HCT116 (cell line): ENCODE results near the gene CD99. TPM values are rescaled to one million over a fixed set of nuclear protein-coding genes. Genes with fewer than 3 reads are reported as not detected.

ENCODE experiments used
- ATAC-seq: fragments of 200-7000 bp; cut with Tn5 transposase; 2 replicates; pipeline ENCODE4 v1.9.1; 2020; ENCODE audit warnings: mild to moderate bottlenecking, moderate library complexity
- BruUV-seq: library from RNA; stranded (reverse); fragments of 400-500 nt; replicated peaks from 2 replicates; lab custom pipeline; 2021; lab: Mats Ljungman, UMichigan
- CTCF ChIA-PET: fragments of 300-600 bp; sonication (Branson Sonifier 250); formaldehyde crosslinking; loops from one replicate; lab custom pipeline; 2021; ENCODE audit warnings: antibody characterized with exemption; lab: Charles Lee
- POLR2A ChIA-PET: fragments of 300-600, 350-600 bp; sonication (Branson Sonifier 250); formaldehyde crosslinking; loops from one replicate; lab custom pipeline; 2021; ENCODE audit warnings: antibody characterized with exemption; lab: Charles Lee
- RAD21 ChIA-PET, 2 experiments: fragments of 300-600 bp; sonication (Branson Sonifier 250); formaldehyde crosslinking; loops; one replicate each; lab custom pipeline; 2023; ENCODE audit warnings: low total read pairs in 2 of 2; ENCODE audit not compliant: uncharacterized antibody in 2 of 2, unreplicated experiment in 2 of 2, low non-redundant PET in 1 of 2; lab: Charles Lee
- DNase-seq: peaks from one replicate; pipeline ENCODE4 v3.0.0-alpha.2; 2010; ENCODE audit warnings: low read depth, low spot score
- H2AFZ ChIP-seq: fragments of 200-600 bp; shearing (Covaris generic), sonication (generic); 2 replicates; pipeline ENCODE4 v1.6.1; 2017; ENCODE audit warnings: low read depth, mixed run types, mixed read lengths, antibody characterized with exemption, low read length; ENCODE audit not compliant: poor library complexity, severe bottlenecking
- H3K27ac ChIP-seq: 2 replicates; pipeline ENCODE4 v1.5.1; 2012; ENCODE audit warnings: low read depth, low read length
- H3K27me3 ChIP-seq: fragments of 200-600 bp; sonication (generic); 2 replicates; pipeline ENCODE4 v1.6.1; 2016; ENCODE audit warnings: mixed run types, low read length, mixed read lengths; ENCODE audit not compliant: insufficient read depth
- H3K36me3 ChIP-seq, 2 experiments: fragments of 200-500 bp in 1 of 2; fragments of 200-600 bp in 1 of 2; sonication (Bioruptor generic) in 1 of 2; sonication (generic) in 1 of 2; 2 replicates each; pipeline versions ENCODE4 v1.5.1 to v1.6.1; 2014 to 2016; ENCODE audit warnings: low read length in 2 of 2, inconsistent platforms in 1 of 2, mixed read lengths in 1 of 2, mixed run types in 1 of 2; ENCODE audit not compliant: insufficient read depth in 2 of 2, control insufficient read depth in 1 of 2
- H3K4me1 ChIP-seq, 2 experiments: fragments of 200-600 bp in 1 of 2; sonication (generic) in 1 of 2; 2 replicates each; pipeline versions ENCODE4 v1.5.1 to v1.6.1; 2012 to 2017; ENCODE audit warnings: low read length in 2 of 2, inconsistent platforms in 1 of 2, mild to moderate bottlenecking in 1 of 2, mixed read lengths in 1 of 2, mixed run types in 1 of 2, moderate library complexity in 1 of 2; ENCODE audit not compliant: insufficient read depth in 2 of 2, control insufficient read depth in 1 of 2
- H3K4me2 ChIP-seq: fragments of 200-600 bp; sonication (generic); 2 replicates; pipeline ENCODE4 v1.6.1; 2017; ENCODE audit warnings: mixed run types, low read length, mixed read lengths
- H3K4me3 ChIP-seq, 2 experiments: fragments of 200-600 bp in 1 of 2; sonication (generic) in 1 of 2; replicated peaks in 1 of 2; 2 replicates each; pipeline ENCODE4 v1.5.1; 2011 to 2016; ENCODE audit warnings: low read length in 2 of 2, control low read depth in 1 of 2, low read depth in 1 of 2, mild to moderate bottlenecking in 1 of 2, mixed read lengths in 1 of 2, mixed run types in 1 of 2
- H3K79me2 ChIP-seq: fragments of 200-600 bp; sonication (generic); 2 replicates; pipeline ENCODE4 v1.6.1; 2017; ENCODE audit warnings: mild to moderate bottlenecking, mixed run types, low read length, moderate library complexity, mixed read lengths; ENCODE audit not compliant: insufficient read depth
- H3K9ac ChIP-seq: fragments of 200-600 bp; sonication (generic); 2 replicates; pipeline ENCODE4 v1.6.1; 2016; ENCODE audit warnings: low read length, mixed read lengths
- H3K9me2 ChIP-seq: fragments of 200-600 bp; sonication (generic), shearing (Covaris generic); 2 replicates; pipeline ENCODE4 v1.6.1; 2017; ENCODE audit warnings: mixed run types, mild to moderate bottlenecking, moderate library complexity; ENCODE audit not compliant: insufficient read depth
- H3K9me3 ChIP-seq, 2 experiments: fragments of 200-500 bp in 1 of 2; fragments of 200-600 bp in 1 of 2; sonication (Bioruptor generic) in 1 of 2; sonication (generic) in 1 of 2; 2 replicates each; pipeline ENCODE4 v1.6.1; 2014 to 2017; ENCODE audit warnings: low read length in 2 of 2, mixed read lengths in 2 of 2, inconsistent platforms in 1 of 2, low read depth in 1 of 2, mild to moderate bottlenecking in 1 of 2, mixed run types in 1 of 2, moderate library complexity in 1 of 2; ENCODE audit not compliant: control insufficient read depth in 1 of 2, insufficient read depth in 1 of 2
- H4K20me1 ChIP-seq: fragments of 200-600 bp; sonication (generic), shearing (Covaris generic); 2 replicates; pipeline ENCODE4 v1.6.1; 2017; ENCODE audit warnings: mixed run types, mild to moderate bottlenecking, moderate library complexity; ENCODE audit not compliant: insufficient read depth
- CBX3 ChIP-seq: IDR thresholded peaks from 2 replicates; pipeline ENCODE4 v1.6.1; 2012; ENCODE audit warnings: low read depth
- CEBPB ChIP-seq: IDR thresholded peaks from 2 replicates; pipeline ENCODE4 v1.6.1; 2012; ENCODE audit warnings: low read depth
- EGR1 ChIP-seq: IDR thresholded peaks from 2 replicates; pipeline ENCODE4 v1.6.1; 2012; ENCODE audit warnings: low read depth
- EZH2phosphoT487 ChIP-seq: fragments of 200-600 bp; IDR thresholded peaks from 2 replicates; pipeline ENCODE4 v1.6.1; 2018; ENCODE audit warnings: antibody characterized with exemption, borderline replicate concordance
- FOSL1 ChIP-seq: IDR thresholded peaks from 2 replicates; pipeline ENCODE4 v1.6.1; 2012; ENCODE audit warnings: low read depth
- JUND ChIP-seq: IDR thresholded peaks from 2 replicates; pipeline ENCODE4 v1.6.1; 2012
- POLR2A ChIP-seq: IDR thresholded peaks from 2 replicates; pipeline ENCODE4 v1.7.0; 2011; ENCODE audit warnings: borderline replicate concordance; ENCODE audit not compliant: insufficient read depth, insufficient read length; ENCODE audit errors: extremely low read depth
- RAD21 ChIP-seq: IDR thresholded peaks from 2 replicates; pipeline ENCODE4 v1.6.1; 2012; ENCODE audit warnings: low read depth, mild to moderate bottlenecking
- SIN3A ChIP-seq: IDR thresholded peaks from 2 replicates; pipeline ENCODE4 v1.6.1; 2012; ENCODE audit warnings: low read depth
- SP1 ChIP-seq: IDR thresholded peaks from 2 replicates; pipeline ENCODE4 v1.6.1; 2012; ENCODE audit warnings: low read depth
- YY1 ChIP-seq: IDR thresholded peaks from 2 replicates; pipeline ENCODE4 v1.6.1; 2011; ENCODE audit warnings: low read length, low read depth, moderate library complexity, mild to moderate bottlenecking; ENCODE audit not compliant: insufficient replicate concordance; ENCODE audit errors: extremely low read depth
- ZFX ChIP-seq: fragments of 450-650 bp; IDR thresholded peaks from 2 replicates; pipeline ENCODE4 v1.6.1; 2017
- ZNF274 ChIP-seq: fragments of 200-500 bp; sonication (Bioruptor generic); IDR thresholded peaks from 2 replicates; pipeline ENCODE4 v1.6.1; 2014; ENCODE audit warnings: mild to moderate bottlenecking, low read depth, low read length, inconsistent platforms
- intact Hi-C: fragments of 100-400 bp; cut with micrococcal nuclease; formaldehyde crosslinking; loops from 2 replicates; pipeline ENCODE4 v1.10.0; 2022
- total RNA-seq: library from RNA; stranded (reverse); gene quantifications from one replicate; pipeline ENCODE4 v1.2.1, GENCODE V29; 2021; ENCODE audit not compliant: unreplicated experiment
- TF ChIP-seq, protein P1 (sequence below): IDR thresholded peaks from 2 replicates; pipeline ENCODE4 v1.6.1; 2012
- TF ChIP-seq, protein P2 (sequence below): IDR thresholded peaks from 2 replicates; pipeline ENCODE4 v1.6.1; 2012
- TF ChIP-seq, protein P3 (sequence below): IDR thresholded peaks from 2 replicates; pipeline ENCODE4 v1.6.1; 2012; ENCODE audit warnings: low read depth
- TF ChIP-seq, protein P4 (sequence below): IDR thresholded peaks from 2 replicates; pipeline ENCODE4 v1.6.1; 2011; ENCODE audit warnings: mild to moderate bottlenecking, low read length, moderate library complexity; ENCODE audit not compliant: insufficient replicate concordance; ENCODE audit errors: extremely low read depth

The CD99 gene
- total RNA-seq, 1 experiment from 2014 or later = 59.6 TPM

DNA sequence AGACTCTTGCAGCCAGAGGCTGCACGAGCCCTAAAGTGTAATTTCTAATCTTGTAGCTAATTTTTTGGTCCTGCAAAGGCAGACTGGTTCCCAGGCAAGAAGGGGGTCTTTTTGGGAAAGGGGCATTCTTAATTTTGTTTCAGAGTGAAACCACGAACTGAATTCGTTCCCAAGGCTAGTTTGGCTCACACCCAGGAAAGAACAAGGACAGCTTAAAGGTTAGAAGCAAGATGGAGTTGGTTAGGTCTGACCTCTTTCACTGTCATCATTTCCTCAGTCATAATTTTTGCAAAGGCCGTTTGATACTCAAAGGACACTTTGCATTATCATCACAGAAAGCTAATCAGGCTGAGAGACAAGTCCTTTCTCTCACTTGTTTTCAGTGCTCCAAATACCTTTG is 91.7 kb downstream of the CD99 start:
- ChIA-PET CTCF (no interaction called here), POLR2A (no interaction called here), RAD21 (no interaction called here)
- no TSS peak for BruUV-seq
- no peak overlapping the region for H3K27ac ChIP-seq
- H3K4me2 ChIP-seq = no peak overlapping the region
- no peak for TF ChIP-seq ZNF274
- no peak for TF ChIP-seq ZFX
- H3K79me2 ChIP-seq = no peaks in the 10 kb centered on the region
- DNase-seq = no peak
- no peaks in the 10 kb centered on the region for H3K27me3 ChIP-seq
- H4K20me1 ChIP-seq = no peaks in the 10 kb centered on the region
- H3K9me2 ChIP-seq = no peaks in the 10 kb centered on the region
- H3K36me3 ChIP-seq = no peaks in the 10 kb centered on the region
- intact Hi-C loops = no loop called here
- no peak overlapping the region for H2AFZ ChIP-seq
- H3K9me3 ChIP-seq = no peaks in the 10 kb centered on the region
- no peak for ATAC-seq
- H3K4me3 ChIP-seq = no peak overlapping the region
- no peaks in the 10 kb centered on the region for H3K4me1 ChIP-seq
- no peak overlapping the region for H3K9ac ChIP-seq

DNA sequence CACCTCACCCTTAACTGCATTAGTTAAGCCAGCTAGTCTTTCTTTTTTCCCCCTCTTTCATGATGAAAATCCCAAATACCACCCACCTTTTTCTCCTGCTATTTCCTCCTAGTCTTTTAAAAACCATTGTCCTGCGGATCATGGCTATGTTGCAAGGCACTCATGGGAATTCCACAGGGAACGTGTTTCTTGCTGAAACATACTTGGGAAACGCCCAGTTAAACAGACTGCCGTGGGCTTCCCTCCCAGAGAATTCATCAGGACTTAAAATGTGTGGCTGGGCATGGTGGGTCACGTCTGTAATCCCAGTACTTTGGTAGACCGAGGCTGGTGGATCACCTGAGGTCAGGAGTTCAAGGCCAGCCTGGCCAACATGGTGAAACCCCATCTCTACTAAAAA is 92.9 kb downstream of the CD99 start:
- intact Hi-C loops = no loop called here
- POLR2A ChIA-PET = no interaction called here
- BruUV-seq = no TSS peak

More for the DNA sequence above, 92.9 kb downstream of the CD99 start:
- no peaks in the 10 kb centered on the region for H3K9me3 ChIP-seq
- TF ChIP-seq, protein P1, sequence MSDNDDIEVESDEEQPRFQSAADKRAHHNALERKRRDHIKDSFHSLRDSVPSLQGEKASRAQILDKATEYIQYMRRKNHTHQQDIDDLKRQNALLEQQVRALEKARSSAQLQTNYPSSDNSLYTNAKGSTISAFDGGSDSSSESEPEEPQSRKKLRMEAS = no peak
- TF ChIP-seq POLR2A (no peak), FOSL1 (no peak), JUND (no peak), EGR1 (no peak), SIN3A (no peak), SP1 (no peak), EZH2phosphoT487 (no peak), YY1 (no peak), CBX3 (no peak), RAD21 (no peak), ZFX (no peak), CEBPB (no peak)
- TF ChIP-seq, protein P2, sequence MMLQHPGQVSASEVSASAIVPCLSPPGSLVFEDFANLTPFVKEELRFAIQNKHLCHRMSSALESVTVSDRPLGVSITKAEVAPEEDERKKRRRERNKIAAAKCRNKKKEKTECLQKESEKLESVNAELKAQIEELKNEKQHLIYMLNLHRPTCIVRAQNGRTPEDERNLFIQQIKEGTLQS = no peak
- TF ChIP-seq, protein P3, sequence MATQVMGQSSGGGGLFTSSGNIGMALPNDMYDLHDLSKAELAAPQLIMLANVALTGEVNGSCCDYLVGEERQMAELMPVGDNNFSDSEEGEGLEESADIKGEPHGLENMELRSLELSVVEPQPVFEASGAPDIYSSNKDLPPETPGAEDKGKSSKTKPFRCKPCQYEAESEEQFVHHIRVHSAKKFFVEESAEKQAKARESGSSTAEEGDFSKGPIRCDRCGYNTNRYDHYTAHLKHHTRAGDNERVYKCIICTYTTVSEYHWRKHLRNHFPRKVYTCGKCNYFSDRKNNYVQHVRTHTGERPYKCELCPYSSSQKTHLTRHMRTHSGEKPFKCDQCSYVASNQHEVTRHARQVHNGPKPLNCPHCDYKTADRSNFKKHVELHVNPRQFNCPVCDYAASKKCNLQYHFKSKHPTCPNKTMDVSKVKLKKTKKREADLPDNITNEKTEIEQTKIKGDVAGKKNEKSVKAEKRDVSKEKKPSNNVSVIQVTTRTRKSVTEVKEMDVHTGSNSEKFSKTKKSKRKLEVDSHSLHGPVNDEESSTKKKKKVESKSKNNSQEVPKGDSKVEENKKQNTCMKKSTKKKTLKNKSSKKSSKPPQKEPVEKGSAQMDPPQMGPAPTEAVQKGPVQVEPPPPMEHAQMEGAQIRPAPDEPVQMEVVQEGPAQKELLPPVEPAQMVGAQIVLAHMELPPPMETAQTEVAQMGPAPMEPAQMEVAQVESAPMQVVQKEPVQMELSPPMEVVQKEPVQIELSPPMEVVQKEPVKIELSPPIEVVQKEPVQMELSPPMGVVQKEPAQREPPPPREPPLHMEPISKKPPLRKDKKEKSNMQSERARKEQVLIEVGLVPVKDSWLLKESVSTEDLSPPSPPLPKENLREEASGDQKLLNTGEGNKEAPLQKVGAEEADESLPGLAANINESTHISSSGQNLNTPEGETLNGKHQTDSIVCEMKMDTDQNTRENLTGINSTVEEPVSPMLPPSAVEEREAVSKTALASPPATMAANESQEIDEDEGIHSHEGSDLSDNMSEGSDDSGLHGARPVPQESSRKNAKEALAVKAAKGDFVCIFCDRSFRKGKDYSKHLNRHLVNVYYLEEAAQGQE = no peak
- TF ChIP-seq, protein P4, sequence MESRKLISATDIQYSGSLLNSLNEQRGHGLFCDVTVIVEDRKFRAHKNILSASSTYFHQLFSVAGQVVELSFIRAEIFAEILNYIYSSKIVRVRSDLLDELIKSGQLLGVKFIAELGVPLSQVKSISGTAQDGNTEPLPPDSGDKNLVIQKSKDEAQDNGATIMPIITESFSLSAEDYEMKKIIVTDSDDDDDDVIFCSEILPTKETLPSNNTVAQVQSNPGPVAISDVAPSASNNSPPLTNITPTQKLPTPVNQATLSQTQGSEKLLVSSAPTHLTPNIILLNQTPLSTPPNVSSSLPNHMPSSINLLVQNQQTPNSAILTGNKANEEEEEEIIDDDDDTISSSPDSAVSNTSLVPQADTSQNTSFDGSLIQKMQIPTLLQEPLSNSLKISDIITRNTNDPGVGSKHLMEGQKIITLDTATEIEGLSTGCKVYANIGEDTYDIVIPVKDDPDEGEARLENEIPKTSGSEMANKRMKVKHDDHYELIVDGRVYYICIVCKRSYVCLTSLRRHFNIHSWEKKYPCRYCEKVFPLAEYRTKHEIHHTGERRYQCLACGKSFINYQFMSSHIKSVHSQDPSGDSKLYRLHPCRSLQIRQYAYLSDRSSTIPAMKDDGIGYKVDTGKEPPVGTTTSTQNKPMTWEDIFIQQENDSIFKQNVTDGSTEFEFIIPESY = no peak
- H3K9ac ChIP-seq = no peak overlapping the region
- no peak overlapping the region for H3K4me2 ChIP-seq
- DNase-seq = no peak
- H3K4me1 ChIP-seq = no peaks in the 10 kb centered on the region
- ChIA-PET RAD21 (no interaction called here), CTCF (no interaction called here)
- H3K27me3 ChIP-seq = no peaks in the 10 kb centered on the region
- no peaks in the 10 kb centered on the region for H3K9me2 ChIP-seq
- no peak for ATAC-seq
- H3K4me3 ChIP-seq = no peak overlapping the region
- no peaks in the 10 kb centered on the region for H3K79me2 ChIP-seq
- H3K36me3 ChIP-seq = no peaks in the 10 kb centered on the region
- H3K27ac ChIP-seq = no peak overlapping the region
- no peak overlapping the region for H2AFZ ChIP-seq
- no peaks in the 10 kb centered on the region for H4K20me1 ChIP-seq
